HepG2 (cell line): ENCODE results near the gene PA2G4. TPM values are rescaled to one million over a fixed set of nuclear protein-coding genes. Genes with fewer than 3 reads are reported as not detected.

Source experiments
- ATAC-seq: fragments of 200-7000 bp; cut with Tn5 transposase; 3 replicates; pipeline ENCODE4 v1.9.1; 2020; ENCODE audit warnings: mild to moderate bottlenecking, moderate library complexity
- BruUV-seq: library from RNA; stranded (reverse); fragments of 400-500 nt; replicated peaks from 2 replicates; lab custom pipeline; 2021; lab: Mats Ljungman, UMichigan
- CTCF ChIA-PET: fragments of 300-600 bp; formaldehyde crosslinking; extraction: SDS; loops from one replicate; lab custom pipeline; 2021; ENCODE audit warnings: low total read pairs, inconsistent platforms, low intra/inter-chr PET ratio; lab: Yijun Ruan, JAX
- POLR2A ChIA-PET: fragments of 350-600 bp; sonication (Branson Sonifier 250); formaldehyde crosslinking; loops from one replicate; lab custom pipeline; 2020; ENCODE audit warnings: antibody characterized with exemption, inconsistent platforms; lab: Yijun Ruan, JAX
- DNase-seq: peaks from one replicate; pipeline ENCODE4 v3.0.0-alpha.2; 2015; ENCODE audit warnings: low spot score
- FAIRE-seq: peaks from 3 replicates; lab custom pipeline; 2011; peaks lifted over from hg19 to GRCh38; lab: Jason Lieb, UNC
- H2AFZ ChIP-seq: one replicate; pipeline ENCODE4 v1.6.1; 2011; ENCODE audit warnings: low read length, inconsistent platforms
- H3K27ac ChIP-seq: fragments of 300-600 bp; 3 replicates; pipeline ENCODE4 v1.8.0; 2011; ENCODE audit warnings: mixed run types, mild to moderate bottlenecking, mixed read lengths, low read length, inconsistent platforms; ENCODE audit not compliant: insufficient read depth; ENCODE audit errors: extremely low read length
- H3K27me3 ChIP-seq, 2 experiments: fragments of 200-600 bp in 1 of 2; 2 replicates in 1 of 2; 3 replicates in 1 of 2; pipeline versions ENCODE4 v1.6.0 to v1.8.0; 2011; ENCODE audit warnings: low read length in 2 of 2, mild to moderate bottlenecking in 2 of 2, moderate library complexity in 2 of 2, inconsistent platforms in 1 of 2; ENCODE audit not compliant: insufficient read depth in 2 of 2, control insufficient read depth in 1 of 2
- H3K36me3 ChIP-seq, 2 experiments: fragments of 200-600 bp in 1 of 2; replicated peaks in 1 of 2; 2 replicates in 1 of 2; 3 replicates in 1 of 2; pipeline versions ENCODE4 v1.5.1 to v1.8.0; 2011; ENCODE audit warnings: low read length in 2 of 2, inconsistent platforms in 1 of 2; ENCODE audit not compliant: insufficient read depth in 2 of 2, control insufficient read depth in 1 of 2
- H3K4me1 ChIP-seq: 2 replicates; pipeline ENCODE4 v1.5.1; 2012; ENCODE audit warnings: low read length, inconsistent platforms; ENCODE audit not compliant: insufficient read depth
- H3K4me2 ChIP-seq: 2 replicates; pipeline ENCODE4 v1.6.0; 2011; ENCODE audit warnings: low read depth, low read length, inconsistent platforms
- H3K4me3 ChIP-seq, 3 experiments: fragments of 200-600 bp in 1 of 3; sonication (generic), shearing (Covaris generic) in 1 of 3; replicated peaks in 1 of 3; 2 replicates each; pipeline ENCODE4 v1.5.1; 2011 to 2016; ENCODE audit warnings: low read length in 3 of 3, inconsistent platforms in 2 of 3, low read depth in 2 of 3, mild to moderate bottlenecking in 2 of 3, control low read depth in 1 of 3, mixed read lengths in 1 of 3; ENCODE audit not compliant: insufficient read depth in 1 of 3
- H3K79me2 ChIP-seq: one replicate; pipeline ENCODE4 v1.6.1; 2011; ENCODE audit warnings: low read length, inconsistent platforms; ENCODE audit not compliant: insufficient read depth
- H3K9ac ChIP-seq: 2 replicates; pipeline ENCODE4 v1.6.0; 2011; ENCODE audit warnings: mild to moderate bottlenecking, low read depth, low read length, inconsistent platforms; ENCODE audit not compliant: insufficient read depth
- H3K9me3 ChIP-seq: 2 replicates; pipeline ENCODE4 v1.5.1; 2012; ENCODE audit warnings: mild to moderate bottlenecking, low read length
- H4K20me1 ChIP-seq: 2 replicates; pipeline ENCODE4 v1.6.0; 2011; ENCODE audit warnings: inconsistent platforms, mild to moderate bottlenecking, low read length, moderate library complexity; ENCODE audit not compliant: insufficient read depth
- ARHGAP35 ChIP-seq: sonication (generic); formaldehyde crosslinking; IDR thresholded peaks from 2 replicates; pipeline ENCODE4 v1.9.0; 2022; ENCODE audit warnings: mild to moderate bottlenecking, inconsistent platforms, moderate library complexity, missing genetic modification reagents, borderline replicate concordance
- ARID2 ChIP-seq: sonication (generic); formaldehyde crosslinking; IDR thresholded peaks from 2 replicates; pipeline ENCODE4 v1.8.1; 2022; ENCODE audit warnings: mild to moderate bottlenecking, missing genetic modification reagents, borderline replicate concordance
- ASH2L ChIP-seq: fragments of 300-600, 200-600 bp; sonication (generic); IDR thresholded peaks from 2 replicates; pipeline ENCODE4 v1.7.0; 2017; ENCODE audit warnings: low read depth, mild to moderate bottlenecking, moderate library complexity, mixed read lengths, low read length; ENCODE audit not compliant: insufficient read length
- ELF1 ChIP-seq: sonication (generic); formaldehyde crosslinking; IDR thresholded peaks from 2 replicates; pipeline ENCODE4 v1.4.0; 2020; ENCODE audit warnings: missing genetic modification reagents
- ETV6 ChIP-seq: sonication (generic); formaldehyde crosslinking; conservative IDR thresholded peaks from 2 replicates; pipeline ENCODE4 v1.4.0; 2020; ENCODE audit warnings: missing genetic modification reagents
- HNRNPH1 ChIP-seq: fragments of 200-400 bp; formaldehyde crosslinking; optimal IDR thresholded peaks from 2 replicates; pipeline ENCODE3; 2017; ENCODE audit warnings: mild to moderate bottlenecking, low read depth, low read length
- MYC ChIP-seq: sonication (generic); formaldehyde crosslinking; IDR thresholded peaks from 2 replicates; pipeline ENCODE4 v1.9.0; 2021; ENCODE audit warnings: missing genetic modification reagents, borderline replicate concordance
- PHB2 ChIP-seq: fragments of 450-650 bp; IDR thresholded peaks from 2 replicates; pipeline ENCODE4 v1.6.1; 2018; ENCODE audit not compliant: partially characterized antibody
- REST ChIP-seq, 2 experiments: IDR thresholded peaks; 2 replicates each; pipeline ENCODE4 v1.6.1; 2011 to 2012; ENCODE audit warnings: low read length in 2 of 2, borderline replicate concordance in 1 of 2, low read depth in 1 of 2, mild to moderate bottlenecking in 1 of 2, moderate library complexity in 1 of 2
- SNAPC4 ChIP-seq: sonication (generic); formaldehyde crosslinking; IDR thresholded peaks from 2 replicates; pipeline ENCODE4 v1.4.0; 2020; ENCODE audit warnings: mild to moderate bottlenecking, missing genetic modification reagents
- ZBTB21 ChIP-seq: sonication (generic); formaldehyde crosslinking; IDR thresholded peaks from 2 replicates; pipeline ENCODE4 v1.4.0; 2020; ENCODE audit warnings: missing genetic modification reagents
- ZGPAT ChIP-seq: IDR thresholded peaks from 2 replicates; pipeline ENCODE4 v1.6.1; 2016; ENCODE audit warnings: mild to moderate bottlenecking
- ZMAT5 ChIP-seq: sonication (generic); formaldehyde crosslinking; IDR thresholded peaks from 2 replicates; pipeline ENCODE4 v1.5.0; 2020; ENCODE audit warnings: mild to moderate bottlenecking, low read depth, missing genetic modification reagents, borderline replicate concordance
- WGBS: methylation state at CpG from one replicate; pipeline ENCODE4 v1.1.6; 2017; ENCODE audit warnings: low lambda C conversion rate; 5-methylcytosine and 5-hydroxymethylcytosine counted together
- in situ Hi-C: cut with HindIII; loops from 2 replicates; pipeline ENCODE4 v1.10.0; 2017; ENCODE audit warnings: low pct_unique_long_range_greater_than_20kb; ENCODE audit not compliant: extremely low pct_ligation_motif_present
- intact Hi-C: fragments of 100-400 bp; cut with micrococcal nuclease; formaldehyde crosslinking; loops from one replicate; pipeline ENCODE4 v1.10.0; 2022; ENCODE audit not compliant: unreplicated experiment
- polyA plus RNA-seq, 8 experiments: library from polyadenylated mRNA; depleted of rRNA in 3 of 8; stranded (reverse) in 7 of 8; unstranded in 1 of 8; fragments of >200 nt; fragmentation: Illumina TruSeq in 4 of 8; extraction: Trizol in 4 of 8; gene quantifications; 2 replicates each; pipeline versions ENCODE4 v1.2.1 to v1.2.3, GENCODE V29; 2011 to 2016; ENCODE audit warnings: low read depth in 4 of 8, missing spikeins in 1 of 8, mixed read lengths in 1 of 8; ENCODE audit not compliant: insufficient read depth in 1 of 8
- total RNA-seq, 5 experiments: library from RNA; depleted of rRNA; stranded (reverse); fragments of >200 nt; fragmentation: Illumina TruSeq; extraction: Trizol; gene quantifications; 2 replicates each; pipeline ENCODE4 v1.2.3, GENCODE V29; 2016; ENCODE audit warnings: low read depth in 1 of 5

Gene PA2G4
- total and polyA plus RNA-seq, 2 of the 13 experiments (the other 11 are each of a cell fraction or from before 2014, with no cell fraction given) = 147 to 240 TPM

- POLR2A ChIA-PET = interaction anchor here (1.4 to 2.3 kb wide), 2 partner anchors 25 to 36 kb away, joined by 3 to 17 read pairs; partner anchors contain the start of genes ESYT1 and ZC3H10
- 96% methylated on average over 3 of the region's 5 CpGs for WGBS
- CTCF ChIA-PET = no interaction called here
- Histone ChIP-seq H3K79me2 (peaks cover 20% of the 10 kb centered on the region), H3K36me3 (0 out of 5 replicates have a peak, but pooled peaks cover 0 to 1% of the 10 kb centered on the region in 2 experiments), H3K27ac (peak overlapping the region; percentile 89), H3K4me2 (peak overlapping the region; percentile 82), H3K9me3 (no peaks in the 10 kb centered on the region), H4K20me1 (no peaks in the 10 kb centered on the region), H3K4me1 (peaks cover 43% of the 10 kb centered on the region), H3K4me3 (peak overlapping the region in 2 of 3 experiments; percentile 82 to 86; a peak in 3 of 6 replicates), H3K27me3 (no peaks in the 10 kb centered on the region; a peak in 1 of 5 replicates), H3K9ac (peak overlapping the region; percentile 76), H2AFZ (no peak overlapping the region)
- no peak for ATAC-seq
- intact Hi-C loops = loop anchor here (2.0 kb wide), 1 partner anchor 35 kb away; the partner anchor contains the start of gene ZC3H10
- no peak for FAIRE-seq
- BruUV-seq = no TSS peak
- no peak for DNase-seq
- in situ Hi-C loops = no loop called here
- TF ChIP-seq REST (IDR thresholded peaks at IDR 0.05; ENCODE audit: borderline replicate concordance in 1 of 2, low read depth in 1 of 2, low read length in 2 of 2) (no peak), HNRNPH1 (no peak), ETV6 (no peak), ZBTB21 (CRISPR knock-in tag) (no peak), ZMAT5 (no peak), MYC (CRISPR knock-in tag) (no peak), ZGPAT (CRISPR knock-in tag) (no peak), ARID2 (no peak), ARHGAP35 (CRISPR knock-in tag) (no peak), ASH2L (no peak), ELF1 (no peak), SNAPC4 (no peak), PHB2 (no peak)
Observed at GRCh38 chr12:56153678-56154065, 49.3 kb downstream of the PA2G4 start.
